Progenitor cell of endocrine pancreas (in vitro differentiated cells): ENCODE data around the gene CLDN16. TPM values are rescaled to one million over a fixed set of nuclear protein-coding genes. Genes with fewer than 3 reads are reported as not detected.
A peak's percentile ranks its signal among the peaks of the same experiment; 100 is the strongest.

Experiments
- DNase-seq: peaks from one replicate; pipeline ENCODE4 v3.0.0; 2021; ENCODE audit warnings: low spot score; ENCODE audit not compliant: unreplicated experiment
- H3K27ac Mint-ChIP-seq: 2 replicates; pipeline ENCODE4 v1.8.0; 2021; ENCODE audit warnings: mild to moderate bottlenecking, moderate library complexity, mixed read lengths
- H3K27me3 Mint-ChIP-seq: 2 replicates; pipeline ENCODE4 v1.8.0; 2021; ENCODE audit warnings: mixed read lengths
- H3K36me3 Mint-ChIP-seq: 2 replicates; pipeline ENCODE4 v1.8.0; 2022; ENCODE audit warnings: mixed read lengths; ENCODE audit not compliant: insufficient read depth
- H3K4me1 Mint-ChIP-seq: 2 replicates; pipeline ENCODE4 v1.8.0; 2021; ENCODE audit warnings: low read depth, mixed read lengths
- H3K4me3 Mint-ChIP-seq: 2 replicates; pipeline ENCODE4 v1.8.0; 2021; ENCODE audit warnings: low read depth, mild to moderate bottlenecking, moderate library complexity, mixed read lengths
- H3K9me3 Mint-ChIP-seq: 2 replicates; pipeline ENCODE4 v1.8.0; 2021; ENCODE audit warnings: low read depth, mixed read lengths
- total RNA-seq: library from RNA; stranded (reverse); gene quantifications from 2 replicates; pipeline ENCODE4 v1.2.1, GENCODE V29; 2021
- TF ChIP-seq, protein P1 (sequence below): fragments of 200-600 bp; sonication (generic); IDR thresholded peaks from one replicate; pipeline ENCODE4 v1.5.0; 2021; ENCODE audit warnings: antibody characterized with exemption, mild to moderate bottlenecking; ENCODE audit not compliant: unreplicated experiment

Gene CLDN16
- total RNA-seq, 1 donor from 2014 or later: 0.31 TPM

DNA sequence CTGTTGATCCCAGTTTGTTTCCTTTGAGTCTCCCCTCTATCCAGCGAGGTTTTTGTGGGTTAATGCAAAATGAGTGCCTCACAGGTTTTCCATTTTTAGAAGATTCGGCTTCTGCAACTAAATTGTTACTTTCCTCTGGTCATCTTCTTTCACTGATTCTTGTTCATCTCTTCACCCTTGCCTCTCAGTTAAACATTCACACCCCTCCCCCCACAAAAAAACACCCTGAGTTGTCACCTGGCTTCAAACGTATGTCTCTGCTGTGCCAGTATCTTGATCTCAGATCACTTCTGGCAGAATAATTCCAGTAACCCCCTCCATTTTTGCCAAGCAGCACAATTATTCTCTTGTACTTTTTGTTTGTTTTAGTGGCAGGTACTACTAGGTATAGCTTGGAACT, 12.3 kb upstream of the CLDN16 start:
- Mint-ChIP-seq H3K36me3 (no peaks in the 10 kb centered on the region), H3K4me1 (peaks cover 22% of the 10 kb centered on the region), H3K27me3 (no peaks in the 10 kb centered on the region), H3K27ac (peak overlapping the region; percentile 1), H3K4me3 (no peak overlapping the region), H3K9me3 (peaks cover 4% of the 10 kb centered on the region)
- DNase-seq: no peak
- TF ChIP-seq, protein P1, sequence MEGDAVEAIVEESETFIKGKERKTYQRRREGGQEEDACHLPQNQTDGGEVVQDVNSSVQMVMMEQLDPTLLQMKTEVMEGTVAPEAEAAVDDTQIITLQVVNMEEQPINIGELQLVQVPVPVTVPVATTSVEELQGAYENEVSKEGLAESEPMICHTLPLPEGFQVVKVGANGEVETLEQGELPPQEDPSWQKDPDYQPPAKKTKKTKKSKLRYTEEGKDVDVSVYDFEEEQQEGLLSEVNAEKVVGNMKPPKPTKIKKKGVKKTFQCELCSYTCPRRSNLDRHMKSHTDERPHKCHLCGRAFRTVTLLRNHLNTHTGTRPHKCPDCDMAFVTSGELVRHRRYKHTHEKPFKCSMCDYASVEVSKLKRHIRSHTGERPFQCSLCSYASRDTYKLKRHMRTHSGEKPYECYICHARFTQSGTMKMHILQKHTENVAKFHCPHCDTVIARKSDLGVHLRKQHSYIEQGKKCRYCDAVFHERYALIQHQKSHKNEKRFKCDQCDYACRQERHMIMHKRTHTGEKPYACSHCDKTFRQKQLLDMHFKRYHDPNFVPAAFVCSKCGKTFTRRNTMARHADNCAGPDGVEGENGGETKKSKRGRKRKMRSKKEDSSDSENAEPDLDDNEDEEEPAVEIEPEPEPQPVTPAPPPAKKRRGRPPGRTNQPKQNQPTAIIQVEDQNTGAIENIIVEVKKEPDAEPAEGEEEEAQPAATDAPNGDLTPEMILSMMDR: no peak

DNA sequence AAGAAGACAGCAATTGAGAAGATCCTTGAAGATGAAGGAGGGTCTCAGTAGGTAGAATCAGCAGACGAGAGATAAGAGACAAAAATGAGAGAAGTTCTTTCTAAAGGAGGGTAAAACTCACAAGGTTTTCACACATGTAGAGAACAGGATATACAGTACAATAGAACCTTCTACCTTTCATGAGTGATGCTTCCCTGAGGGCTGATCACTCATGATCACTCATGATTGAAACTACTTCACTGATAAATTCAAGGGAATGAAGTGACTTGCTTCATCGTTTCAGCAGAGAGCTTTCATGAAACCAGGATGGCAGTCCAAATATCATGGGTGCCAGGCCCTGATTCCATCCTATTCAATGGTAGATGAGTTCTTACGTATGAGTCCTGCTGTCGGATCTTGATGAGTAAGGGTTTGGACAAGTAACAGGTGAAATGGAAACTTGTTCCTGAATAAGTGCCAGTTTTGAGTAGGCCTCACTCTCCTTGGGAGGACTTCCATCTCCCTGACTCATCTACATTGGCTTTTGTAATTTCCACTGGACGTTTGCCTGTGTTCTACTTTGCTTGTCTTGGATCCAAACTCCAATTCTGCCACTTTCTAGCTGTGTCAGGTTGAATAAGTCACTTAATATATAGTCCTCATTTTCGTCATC, 9.6 kb upstream of the CLDN16 start:
- no peak overlapping the region for H3K4me3 Mint-ChIP-seq
- H3K27me3 Mint-ChIP-seq: no peaks in the 10 kb centered on the region
- H3K9me3 Mint-ChIP-seq: peaks cover 4% of the 10 kb centered on the region
- H3K36me3 Mint-ChIP-seq: no peaks in the 10 kb centered on the region
- no peak for DNase-seq
- H3K4me1 Mint-ChIP-seq: peaks cover 35% of the 10 kb centered on the region
- TF ChIP-seq, protein P1: no peak
- no peak overlapping the region for H3K27ac Mint-ChIP-seq

DNA sequence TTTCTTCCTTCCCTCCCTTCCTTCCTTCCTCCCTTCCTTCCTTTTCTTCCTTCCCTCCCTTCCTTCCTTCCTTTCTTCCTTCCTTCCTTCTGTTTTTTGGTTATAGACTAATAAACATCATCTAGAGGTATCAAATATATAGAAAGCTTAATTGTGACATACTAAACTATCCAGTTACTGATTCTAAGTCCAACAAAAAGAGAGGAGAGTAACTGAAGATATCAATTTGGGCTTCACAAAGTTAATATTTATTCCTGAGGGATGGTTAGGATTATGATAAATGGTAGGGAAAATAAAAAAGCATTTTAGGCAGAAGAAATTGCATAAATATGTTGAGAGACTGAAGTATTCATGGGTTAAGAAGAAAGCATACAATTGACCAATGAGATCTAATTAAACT, 7.8 kb upstream of the CLDN16 start:
- no peak for DNase-seq
- peaks cover 26% of the 10 kb centered on the region for H3K4me1 Mint-ChIP-seq
- peaks cover 4% of the 10 kb centered on the region for H3K9me3 Mint-ChIP-seq
- H3K4me3 Mint-ChIP-seq: no peak overlapping the region
- TF ChIP-seq, protein P1: no peak
- no peaks in the 10 kb centered on the region for H3K27me3 Mint-ChIP-seq
- H3K36me3 Mint-ChIP-seq: no peaks in the 10 kb centered on the region
- H3K27ac Mint-ChIP-seq: no peak overlapping the region

DNA sequence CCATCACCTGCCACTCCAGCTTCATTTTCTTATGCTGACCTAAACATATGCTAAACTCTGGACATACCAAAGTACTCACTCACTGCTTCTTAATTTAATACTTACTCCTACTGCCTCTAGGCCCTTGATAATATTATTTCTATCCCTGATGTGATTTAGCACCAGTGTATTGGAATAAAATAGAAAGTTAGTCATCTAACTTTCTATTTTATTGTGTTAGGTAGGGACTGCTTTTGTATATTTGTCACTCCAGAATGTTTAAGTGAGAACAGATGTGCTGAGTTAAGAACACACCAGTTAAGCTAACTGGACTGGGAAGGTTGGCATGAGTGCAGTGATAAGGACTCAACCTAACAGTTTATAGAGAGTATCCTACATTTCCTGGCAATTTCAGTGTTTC, 6.5 kb upstream of the CLDN16 start:
- H3K9me3 Mint-ChIP-seq: peaks cover 4% of the 10 kb centered on the region
- no peak for DNase-seq
- no peaks in the 10 kb centered on the region for H3K27me3 Mint-ChIP-seq
- TF ChIP-seq, protein P1: no peak
- H3K36me3 Mint-ChIP-seq: no peaks in the 10 kb centered on the region
- no peak overlapping the region for H3K27ac Mint-ChIP-seq
- no peak overlapping the region for H3K4me3 Mint-ChIP-seq
- peaks cover 19% of the 10 kb centered on the region for H3K4me1 Mint-ChIP-seq

DNA sequence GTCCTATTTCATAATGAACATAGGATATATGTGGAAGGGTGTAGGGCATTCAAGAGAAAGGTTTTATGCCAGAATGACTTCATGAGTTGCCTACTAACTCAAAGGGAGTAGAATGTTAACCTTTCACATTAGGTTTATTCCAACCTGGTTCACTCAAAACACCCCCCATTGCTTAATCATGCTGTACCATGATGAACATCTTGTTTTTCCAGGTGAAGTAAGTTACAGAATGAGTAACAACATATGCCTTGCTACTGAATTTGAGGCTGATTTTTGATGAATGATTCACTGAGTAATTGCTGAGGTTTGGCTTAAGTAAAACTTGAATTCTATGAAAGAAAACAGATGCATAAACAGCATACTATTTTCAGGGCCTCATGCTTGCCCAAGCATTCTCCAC, 5.9 kb upstream of the CLDN16 start:
- DNase-seq: no peak
- Mint-ChIP-seq H3K27me3 (no peaks in the 10 kb centered on the region), H3K4me3 (no peak overlapping the region), H3K36me3 (no peaks in the 10 kb centered on the region), H3K9me3 (peaks cover 4% of the 10 kb centered on the region), H3K27ac (no peak overlapping the region), H3K4me1 (peaks cover 19% of the 10 kb centered on the region)
- TF ChIP-seq, protein P1: no peak
